Neural cell (in vitro differentiated cells): ENCODE results near the gene CACNA1D. TPM values are rescaled to one million over a fixed set of nuclear protein-coding genes. Genes with fewer than 3 reads are reported as not detected.

ENCODE experiments used
- H2AFZ ChIP-seq: fragments of 200-600, 300-800 bp; sonication (generic), shearing (Covaris generic); 2 replicates; pipeline ENCODE4 v1.6.0; 2014; ENCODE audit warnings: low read depth, mild to moderate bottlenecking, antibody characterized with exemption, low read length, moderate library complexity
- H3F3A ChIP-seq: fragments of 200-600 bp; shearing (Covaris generic); 2 replicates; pipeline ENCODE4 v1.6.1; 2016; ENCODE audit warnings: mild to moderate bottlenecking, moderate library complexity, mixed read lengths, antibody characterized with exemption, low read length; ENCODE audit not compliant: insufficient read depth, poor library complexity, severe bottlenecking
- H3K27ac ChIP-seq: fragments of 200-600, 300-800 bp; sonication (generic), shearing (Covaris generic); 2 replicates; pipeline ENCODE4 v1.5.1; 2014; ENCODE audit warnings: mild to moderate bottlenecking, low read length, moderate library complexity
- H3K27me3 ChIP-seq: fragments of 300-800, 200-600 bp; sonication (generic), shearing (Covaris generic); 2 replicates; pipeline ENCODE4 v1.6.0; 2014; ENCODE audit warnings: mild to moderate bottlenecking, low read depth, low read length, moderate library complexity; ENCODE audit not compliant: insufficient read depth
- H3K36me3 ChIP-seq: fragments of 300-800, 200-600 bp; sonication (generic), shearing (Covaris generic); 2 replicates; pipeline ENCODE4 v1.5.1; 2014; ENCODE audit warnings: mild to moderate bottlenecking, antibody characterized with exemption, low read length, moderate library complexity; ENCODE audit not compliant: insufficient read depth
- H3K4me2 ChIP-seq: fragments of 300-800, 200-600 bp; sonication (generic), shearing (Covaris generic); 2 replicates; pipeline ENCODE4 v1.6.0; 2014; ENCODE audit warnings: mild to moderate bottlenecking, low read length
- H3K4me3 ChIP-seq: fragments of 300-800, 200-600 bp; sonication (generic), shearing (Covaris generic); 2 replicates; pipeline ENCODE4 v1.5.1; 2014; ENCODE audit warnings: mild to moderate bottlenecking, low read length, moderate library complexity
- H3K79me2 ChIP-seq: fragments of 200-600 bp; shearing (Covaris generic); replicated peaks from 2 replicates; pipeline ENCODE4 v1.6.0; 2014; ENCODE audit warnings: mild to moderate bottlenecking, low read length, moderate library complexity; ENCODE audit not compliant: insufficient read depth
- H3K9ac ChIP-seq: fragments of 300-800, 200-600 bp; sonication (generic), shearing (Covaris generic); 2 replicates; pipeline ENCODE4 v1.6.1; 2016; ENCODE audit warnings: mild to moderate bottlenecking, low read length, mixed read lengths
- H3K9me2 ChIP-seq: fragments of 200-600 bp; shearing (Covaris generic); 2 replicates; pipeline ENCODE4 v1.6.1; 2016; ENCODE audit warnings: mild to moderate bottlenecking, low read length, mixed read lengths; ENCODE audit not compliant: insufficient read depth
- H3K9me3 ChIP-seq: fragments of 200-600, 300-800 bp; sonication (generic), shearing (Covaris generic); 2 replicates; pipeline ENCODE4 v1.6.1; 2016; ENCODE audit warnings: mild to moderate bottlenecking, mixed run types, low read length, moderate library complexity, mixed read lengths
- H4K20me1 ChIP-seq: fragments of 200-600 bp; shearing (Covaris generic); 2 replicates; pipeline ENCODE4 v1.6.1; 2016; ENCODE audit warnings: mild to moderate bottlenecking, mixed run types; ENCODE audit not compliant: insufficient read depth
- CTCF ChIP-seq: fragments of 450-650 bp; IDR thresholded peaks from 2 replicates; pipeline ENCODE4 v1.5.1; 2014; ENCODE audit warnings: antibody characterized with exemption, mild to moderate bottlenecking, moderate library complexity; ENCODE audit not compliant: poor library complexity, severe bottlenecking
- EP300 ChIP-seq: fragments of 450-650 bp; conservative IDR thresholded peaks from 2 replicates; pipeline ENCODE4 v1.6.1; 2014; ENCODE audit warnings: antibody characterized with exemption, mild to moderate bottlenecking, moderate library complexity; ENCODE audit not compliant: poor library complexity, severe bottlenecking
- EZH2 ChIP-seq: fragments of 200-600, 300-800 bp; shearing (Covaris generic), sonication (generic); IDR thresholded peaks from 2 replicates; pipeline ENCODE4 v1.6.1; 2014; ENCODE audit warnings: antibody characterized with exemption, low read length, borderline replicate concordance, mild to moderate bottlenecking; ENCODE audit not compliant: insufficient read depth, poor library complexity, severe bottlenecking
- MXI1 ChIP-seq: fragments of 450-650 bp; conservative IDR thresholded peaks from 2 replicates; pipeline ENCODE4 v1.6.1; 2014; ENCODE audit warnings: antibody characterized with exemption, mild to moderate bottlenecking; ENCODE audit not compliant: poor library complexity, severe bottlenecking
- POLR2AphosphoS5 ChIP-seq: IDR thresholded peaks from 2 replicates; pipeline ENCODE4 v1.6.1; 2012
- RAD21 ChIP-seq: fragments of 450-650 bp; conservative IDR thresholded peaks from 2 replicates; pipeline ENCODE4 v1.6.1; 2014; ENCODE audit warnings: antibody characterized with exemption, mild to moderate bottlenecking, moderate library complexity
- REST ChIP-seq: IDR thresholded peaks from 2 replicates; pipeline ENCODE4 v1.6.1; 2012; ENCODE audit warnings: borderline replicate concordance
- SMC3 ChIP-seq: fragments of 450-650 bp; conservative IDR thresholded peaks from 2 replicates; pipeline ENCODE4 v1.6.1; 2014; ENCODE audit warnings: antibody characterized with exemption, mild to moderate bottlenecking, moderate library complexity; ENCODE audit not compliant: poor library complexity
- TAF1 ChIP-seq: IDR thresholded peaks from 2 replicates; pipeline ENCODE4 v1.6.1; 2012; ENCODE audit warnings: low read depth
- polyA plus RNA-seq: library from polyadenylated mRNA; depleted of rRNA; stranded (reverse); fragments of >200 nt; gene quantifications from 2 replicates; pipeline ENCODE4 v1.2.3, GENCODE V29; 2014

CACNA1D gene
- polyA plus RNA-seq, 1 donor from 2014 or later, result 22.5 TPM

GRCh38 chr3:53613125-53613524 is 118.7 kb downstream of the CACNA1D start:
- no peaks in the 10 kb centered on the region for H4K20me1 ChIP-seq
- no peak overlapping the region for H2AFZ ChIP-seq
- TF ChIP-seq EP300, result no peak
- TF ChIP-seq CTCF, result no peak
- no peak for TF ChIP-seq RAD21
- no peak for TF ChIP-seq MXI1
- TF ChIP-seq POLR2AphosphoS5, result no peak
- no peak for TF ChIP-seq EZH2
- no peak for TF ChIP-seq REST
- no peak for TF ChIP-seq SMC3
- TF ChIP-seq TAF1, result no peak
- H3K9ac ChIP-seq, result no peak overlapping the region
- H3K27me3 ChIP-seq, result no peaks in the 10 kb centered on the region
- H3K9me3 ChIP-seq, result no peaks in the 10 kb centered on the region
- H3K4me3 ChIP-seq, result no peak overlapping the region
- no peaks in the 10 kb centered on the region for H3K36me3 ChIP-seq
- H3K27ac ChIP-seq, result no peak overlapping the region
- H3F3A ChIP-seq, result no peaks in the 10 kb centered on the region
- H3K4me2 ChIP-seq, result no peak overlapping the region
- H3K79me2 ChIP-seq, result no peaks in the 10 kb centered on the region
- H3K9me2 ChIP-seq, result no peaks in the 10 kb centered on the region

GRCh38 chr3:53614307-53614706 is 119.9 kb downstream of the CACNA1D start:
- no peak overlapping the region for H3K4me3 ChIP-seq
- no peak overlapping the region for H2AFZ ChIP-seq
- H4K20me1 ChIP-seq, result no peaks in the 10 kb centered on the region
- H3K9ac ChIP-seq, result no peak overlapping the region
- no peaks in the 10 kb centered on the region for H3K36me3 ChIP-seq
- H3K9me3 ChIP-seq, result no peaks in the 10 kb centered on the region
- TF ChIP-seq SMC3, result no peak
- no peak for TF ChIP-seq REST
- TF ChIP-seq RAD21, result no peak
- TF ChIP-seq EP300, result no peak
- no peak for TF ChIP-seq MXI1
- no peak for TF ChIP-seq TAF1
- TF ChIP-seq POLR2AphosphoS5, result no peak
- no peak for TF ChIP-seq EZH2
- no peak for TF ChIP-seq CTCF
- no peak overlapping the region for H3K4me2 ChIP-seq
- no peaks in the 10 kb centered on the region for H3F3A ChIP-seq
- no peaks in the 10 kb centered on the region for H3K27me3 ChIP-seq
- H3K9me2 ChIP-seq, result no peaks in the 10 kb centered on the region
- H3K27ac ChIP-seq, result no peak overlapping the region
- H3K79me2 ChIP-seq, result no peaks in the 10 kb centered on the region
